ENCODE data around the gene STX1B.

The STX1B gene

GRCh38 chr16:31042866-31043265 is 32.4 kb upstream of the STX1B start:
- H2AFZ ChIP-seq (ENCODE audit: low read length) = no peak overlapping the region
- no peak overlapping the region for H3K4me3 ChIP-seq (ENCODE audit: low read length, poor library complexity, severe bottlenecking)
- no peaks in the 10 kb centered on the region for H3K9me2 ChIP-seq (replicated peaks; ENCODE audit: low read depth, low read length)
- H3K4me2 ChIP-seq (ENCODE audit: low read depth, low read length, poor library complexity, severe bottlenecking) = no peak overlapping the region
- H4K20me1 ChIP-seq (ENCODE audit: insufficient read depth, low read length, poor library complexity, severe bottlenecking) = no peaks in the 10 kb centered on the region
- TF ChIP-seq EZH2phosphoT487 (IDR thresholded peaks at IDR 0.05; ENCODE audit: borderline replicate concordance) = no peak
- H3K36me3 ChIP-seq (ENCODE audit: insufficient read depth, low read length) = no peaks in the 10 kb centered on the region
- no peak overlapping the region for H3K9ac ChIP-seq (ENCODE audit: low read depth, low read length, poor library complexity, severe bottlenecking)
- H3K79me2 ChIP-seq (ENCODE audit: insufficient read depth, low read length) = no peaks in the 10 kb centered on the region
- no peaks in the 10 kb centered on the region for H3K4me1 ChIP-seq (ENCODE audit: insufficient read depth, low read length, poor library complexity, severe bottlenecking)
- H3K27me3 ChIP-seq (ENCODE audit: insufficient read depth, low read length, poor library complexity, severe bottlenecking) = no peaks in the 10 kb centered on the region
- no peaks in the 10 kb centered on the region for H3K9me3 ChIP-seq (ENCODE audit: insufficient read depth, low read depth, low read length)
- no peaks in the 10 kb centered on the region for H3F3A ChIP-seq (ENCODE audit: low read depth)

GRCh38 chr16:31038993-31039392 is 28.6 kb upstream of the STX1B start:
- H3K4me2 ChIP-seq (ENCODE audit: low read depth, low read length, poor library complexity, severe bottlenecking) = no peak overlapping the region
- no peaks in the 10 kb centered on the region for H3F3A ChIP-seq (ENCODE audit: low read depth)
- H4K20me1 ChIP-seq (ENCODE audit: insufficient read depth, low read length, poor library complexity, severe bottlenecking) = peaks cover 7% of the 10 kb centered on the region
- no peaks in the 10 kb centered on the region for H3K36me3 ChIP-seq (ENCODE audit: insufficient read depth, low read length)
- H3K9ac ChIP-seq (ENCODE audit: low read depth, low read length, poor library complexity, severe bottlenecking) = no peak overlapping the region
- H3K79me2 ChIP-seq (ENCODE audit: insufficient read depth, low read length) = 0 out of 2 replicates have a peak, but pooled peaks cover under 1% of the 10 kb centered on the region
- no peaks in the 10 kb centered on the region for H3K27me3 ChIP-seq (ENCODE audit: insufficient read depth, low read length, poor library complexity, severe bottlenecking)
- no peak for TF ChIP-seq CTCF (conservative IDR thresholded peaks at IDR 0.05; ENCODE audit: low read length)
- no peak for TF ChIP-seq EZH2phosphoT487 (IDR thresholded peaks at IDR 0.05; ENCODE audit: borderline replicate concordance)
- H3K4me3 ChIP-seq (ENCODE audit: low read length, poor library complexity, severe bottlenecking) = no peak overlapping the region
- H3K4me1 ChIP-seq (ENCODE audit: insufficient read depth, low read length, poor library complexity, severe bottlenecking) = no peaks in the 10 kb centered on the region
- no peak overlapping the region for H2AFZ ChIP-seq (ENCODE audit: low read length)
- no peaks in the 10 kb centered on the region for H3K9me2 ChIP-seq (replicated peaks; ENCODE audit: low read depth, low read length)
- H3K9me3 ChIP-seq (ENCODE audit: insufficient read depth, low read depth, low read length) = no peaks in the 10 kb centered on the region

GRCh38 chr16:31036691-31037090 is 26.3 kb upstream of the STX1B start:
- H3F3A ChIP-seq (ENCODE audit: low read depth) = no peaks in the 10 kb centered on the region
- no peaks in the 10 kb centered on the region for H3K9me3 ChIP-seq (ENCODE audit: insufficient read depth, low read depth, low read length)
- no peak overlapping the region for H3K9ac ChIP-seq (ENCODE audit: low read depth, low read length, poor library complexity, severe bottlenecking)
- H4K20me1 ChIP-seq (ENCODE audit: insufficient read depth, low read length, poor library complexity, severe bottlenecking) = peaks cover 7% of the 10 kb centered on the region
- no peak overlapping the region for H3K4me2 ChIP-seq (ENCODE audit: low read depth, low read length, poor library complexity, severe bottlenecking)
- no peaks in the 10 kb centered on the region for H3K36me3 ChIP-seq (ENCODE audit: insufficient read depth, low read length)
- H3K27me3 ChIP-seq (ENCODE audit: insufficient read depth, low read length, poor library complexity, severe bottlenecking) = no peaks in the 10 kb centered on the region
- H3K4me3 ChIP-seq (ENCODE audit: low read length, poor library complexity, severe bottlenecking) = no peak overlapping the region
- H3K9me2 ChIP-seq (replicated peaks; ENCODE audit: low read depth, low read length) = no peaks in the 10 kb centered on the region
- TF ChIP-seq CTCF (conservative IDR thresholded peaks at IDR 0.05; ENCODE audit: low read length) (no peak), EZH2phosphoT487 (IDR thresholded peaks at IDR 0.05; ENCODE audit: borderline replicate concordance) (no peak)
- H2AFZ ChIP-seq (ENCODE audit: low read length) = no peak overlapping the region
- H3K4me1 ChIP-seq (ENCODE audit: insufficient read depth, low read length, poor library complexity, severe bottlenecking) = peaks cover 6% of the 10 kb centered on the region
- 0 out of 2 replicates have a peak, but pooled peaks cover 5% of the 10 kb centered on the region for H3K79me2 ChIP-seq (ENCODE audit: insufficient read depth, low read length)
